Spleen (tissue), 11 donors: ENCODE data around the gene MERTK. TPM values are rescaled to one million over a fixed set of nuclear protein-coding genes. Genes with fewer than 3 reads are reported as not detected.

ENCODE experiments used
- DNase-seq: peaks from one replicate; pipeline ENCODE4 v3.0.0-alpha.2; 2020
- H3K27ac ChIP-seq, 8 donors: fragments of 200-600 bp; sonication (generic) in 7 of 8; 1 replicate in 4 of 8; 2 replicates in 4 of 8; pipeline versions ENCODE4 v1.5.0 to v1.8.0; 2016 to 2021; ENCODE audit warnings: inconsistent platforms in 4 of 8, mild to moderate bottlenecking in 4 of 8, moderate library complexity in 1 of 8
- H3K27me3 ChIP-seq, 7 donors: fragments of 200-600 bp; sonication (generic) in 6 of 7; replicated peaks in 1 of 7; 1 replicate in 4 of 7; 2 replicates in 3 of 7; pipeline versions ENCODE4 v1.5.0 to v1.8.0; 2016 to 2021; ENCODE audit warnings: inconsistent platforms in 3 of 7, mild to moderate bottlenecking in 1 of 7
- H3K36me3 ChIP-seq, 6 donors: fragments of 200-600 bp; sonication (generic) in 5 of 6; 1 replicate in 4 of 6; 2 replicates in 2 of 6; pipeline versions ENCODE4 v1.5.0 to v1.8.0; 2016 to 2021; ENCODE audit warnings: inconsistent platforms in 2 of 6
- H3K4me1 ChIP-seq, 6 donors: fragments of 200-600 bp; sonication (generic) in 5 of 6; 1 replicate in 3 of 6; 2 replicates in 3 of 6; pipeline versions ENCODE4 v1.5.0 to v1.8.0; 2016 to 2021; ENCODE audit warnings: inconsistent platforms in 3 of 6
- H3K4me3 ChIP-seq, 8 donors: fragments of 200-600 bp; sonication (generic) in 7 of 8; 1 replicate in 4 of 8; 2 replicates in 4 of 8; pipeline versions ENCODE4 v1.5.0 to v1.8.0; 2016 to 2021; ENCODE audit warnings: inconsistent platforms in 4 of 8, mild to moderate bottlenecking in 4 of 8, moderate library complexity in 2 of 8
- H3K9me3 ChIP-seq, 8 donors: fragments of 200-600 bp; sonication (generic) in 7 of 8; 1 replicate in 4 of 8; 2 replicates in 4 of 8; pipeline versions ENCODE4 v1.5.0 to v1.8.0; 2016 to 2021; ENCODE audit warnings: inconsistent platforms in 4 of 8
- POLR2A ChIP-seq, 3 donors: fragments of 450-650 bp; IDR thresholded peaks; one replicate each; pipeline ENCODE4 v1.5.1; 2017; ENCODE audit warnings: antibody characterized with exemption in 3 of 3, mild to moderate bottlenecking in 1 of 3
- POLR2AphosphoS5 ChIP-seq, 3 donors: sonication (generic); formaldehyde crosslinking; IDR thresholded peaks; one replicate each; pipeline ENCODE4 v1.5.1; 2017; ENCODE audit warnings: antibody characterized with exemption in 3 of 3
- WGBS, 5 donors: extraction: QIAGEN DNeasy Blood & Tissue Kit in 3 of 5; methylation state at CpG; one replicate each; pipeline versions ENCODE4 v1.1.5 to v1.1.7; 2013 to 2018; 5-methylcytosine and 5-hydroxymethylcytosine counted together
- intact Hi-C: fragments of 100-400 bp; cut with DNase I; formaldehyde crosslinking; loops from one replicate; pipeline ENCODE4 v1.15.0; 2023; ENCODE audit warnings: low total_unique reads
- polyA plus RNA-seq, 3 donors: library from polyadenylated mRNA; stranded (reverse); fragments of 200-250 nt; gene quantifications; one replicate each; pipeline ENCODE4 v1.2.1, GENCODE V29; 2013
- total RNA-seq, 7 donors: library from RNA; depleted of rRNA in 3 of 7; stranded (reverse); fragments of >200 nt in 3 of 7; fragmentation: NEBNext Ultra II Directional in 4 of 7; extraction: Animal tissue kit (Norgen Biotek cat#: 25700) in 4 of 7; gene quantifications; one replicate each; pipeline versions ENCODE4 v1.1.0 to v1.2.1, GENCODE V29; 2016 to 2021
- TF ChIP-seq, protein P1 (sequence below), 11 experiments: fragments of 200-600 bp in 7 of 11; fragments of 450-650 bp in 4 of 11; sonication (generic) in 4 of 11; IDR thresholded peaks in 8 of 11; conservative IDR thresholded peaks in 3 of 11; 1 replicate in 7 of 11; 2 replicates in 4 of 11; pipeline versions ENCODE4 v1.4.0 to v1.8.0; 2016 to 2021; ENCODE audit warnings: antibody characterized with exemption in 11 of 11, inconsistent platforms in 4 of 11, mild to moderate bottlenecking in 1 of 11
- donor health status: healthy with polysubstance abuse.
- donor health status: DM: no; HTN: no; CAD: no; lungs with moderate emphysema.
- donor health status: DM: no; HTN: no; CAD: no.
- donor health status: Bipolar disorder and iron deficiency.
- donor health status: healthy.
- donor health status: DM: no; HTN: no; CAD: no.
- donor health status: DM: yes; HTN: yes; CAD: no.

MERTK gene
- total and polyA plus RNA-seq, 10 donors = 6.9 to 127 (median 49.7) TPM

DNA sequence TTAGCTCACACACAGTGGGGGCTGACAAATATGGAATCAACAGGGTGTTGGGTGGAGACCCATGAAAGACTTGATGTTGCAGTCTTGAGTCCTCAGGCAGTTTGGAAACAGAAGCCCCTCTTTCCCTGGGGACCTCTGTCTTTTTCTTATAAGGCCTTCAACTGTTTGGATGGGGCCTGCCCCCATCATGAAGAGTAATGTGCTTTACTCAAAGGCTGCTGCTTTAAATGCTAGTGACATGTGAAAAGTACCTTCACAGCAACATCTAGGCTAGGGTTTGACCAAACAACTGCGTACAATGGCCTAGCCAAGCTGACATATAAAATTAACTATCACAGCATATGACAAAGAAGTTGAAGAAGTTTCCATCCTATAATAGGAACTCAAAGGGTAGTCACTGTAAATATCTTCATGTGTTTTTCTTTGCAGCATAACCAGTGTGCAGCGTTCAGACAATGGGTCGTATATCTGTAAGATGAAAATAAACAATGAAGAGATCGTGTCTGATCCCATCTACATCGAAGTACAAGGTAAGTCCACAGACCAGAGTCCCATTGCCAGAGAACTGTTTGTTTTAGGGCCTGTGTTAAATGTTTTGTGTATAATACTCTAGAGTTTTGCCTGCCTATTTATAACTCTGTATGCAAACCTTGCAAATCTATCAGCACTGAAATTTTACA is 46.3 kb downstream of the MERTK start:
- no peaks in the 10 kb centered on the region for H3K9me3 ChIP-seq
- H3K27me3 ChIP-seq = no peaks in the 10 kb centered on the region
- peaks cover 0 to 43% (median 0%) of the 10 kb centered on the region in 6 donors for H3K36me3 ChIP-seq
- no peak overlapping the region for H3K27ac ChIP-seq
- TF ChIP-seq, protein P1, sequence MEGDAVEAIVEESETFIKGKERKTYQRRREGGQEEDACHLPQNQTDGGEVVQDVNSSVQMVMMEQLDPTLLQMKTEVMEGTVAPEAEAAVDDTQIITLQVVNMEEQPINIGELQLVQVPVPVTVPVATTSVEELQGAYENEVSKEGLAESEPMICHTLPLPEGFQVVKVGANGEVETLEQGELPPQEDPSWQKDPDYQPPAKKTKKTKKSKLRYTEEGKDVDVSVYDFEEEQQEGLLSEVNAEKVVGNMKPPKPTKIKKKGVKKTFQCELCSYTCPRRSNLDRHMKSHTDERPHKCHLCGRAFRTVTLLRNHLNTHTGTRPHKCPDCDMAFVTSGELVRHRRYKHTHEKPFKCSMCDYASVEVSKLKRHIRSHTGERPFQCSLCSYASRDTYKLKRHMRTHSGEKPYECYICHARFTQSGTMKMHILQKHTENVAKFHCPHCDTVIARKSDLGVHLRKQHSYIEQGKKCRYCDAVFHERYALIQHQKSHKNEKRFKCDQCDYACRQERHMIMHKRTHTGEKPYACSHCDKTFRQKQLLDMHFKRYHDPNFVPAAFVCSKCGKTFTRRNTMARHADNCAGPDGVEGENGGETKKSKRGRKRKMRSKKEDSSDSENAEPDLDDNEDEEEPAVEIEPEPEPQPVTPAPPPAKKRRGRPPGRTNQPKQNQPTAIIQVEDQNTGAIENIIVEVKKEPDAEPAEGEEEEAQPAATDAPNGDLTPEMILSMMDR (IDR thresholded peaks at IDR 0.05 in 8 of 11, conservative IDR thresholded peaks at IDR 0.05 in 3 of 11) = no peak
- TF ChIP-seq POLR2A (IDR thresholded peaks at IDR 0.05) (no peak), POLR2AphosphoS5 (IDR thresholded peaks at IDR 0.05) (no peak)
- peaks cover 0 to 18% (median 0%) of the 10 kb centered on the region in 6 donors for H3K4me1 ChIP-seq
- no peak for DNase-seq
- intact Hi-C loops = no loop called here
- no peak overlapping the region for H3K4me3 ChIP-seq
- 92 to 96% (median 94%) methylated on average over 5 of the region's 5 CpGs for WGBS, 5 donors

DNA sequence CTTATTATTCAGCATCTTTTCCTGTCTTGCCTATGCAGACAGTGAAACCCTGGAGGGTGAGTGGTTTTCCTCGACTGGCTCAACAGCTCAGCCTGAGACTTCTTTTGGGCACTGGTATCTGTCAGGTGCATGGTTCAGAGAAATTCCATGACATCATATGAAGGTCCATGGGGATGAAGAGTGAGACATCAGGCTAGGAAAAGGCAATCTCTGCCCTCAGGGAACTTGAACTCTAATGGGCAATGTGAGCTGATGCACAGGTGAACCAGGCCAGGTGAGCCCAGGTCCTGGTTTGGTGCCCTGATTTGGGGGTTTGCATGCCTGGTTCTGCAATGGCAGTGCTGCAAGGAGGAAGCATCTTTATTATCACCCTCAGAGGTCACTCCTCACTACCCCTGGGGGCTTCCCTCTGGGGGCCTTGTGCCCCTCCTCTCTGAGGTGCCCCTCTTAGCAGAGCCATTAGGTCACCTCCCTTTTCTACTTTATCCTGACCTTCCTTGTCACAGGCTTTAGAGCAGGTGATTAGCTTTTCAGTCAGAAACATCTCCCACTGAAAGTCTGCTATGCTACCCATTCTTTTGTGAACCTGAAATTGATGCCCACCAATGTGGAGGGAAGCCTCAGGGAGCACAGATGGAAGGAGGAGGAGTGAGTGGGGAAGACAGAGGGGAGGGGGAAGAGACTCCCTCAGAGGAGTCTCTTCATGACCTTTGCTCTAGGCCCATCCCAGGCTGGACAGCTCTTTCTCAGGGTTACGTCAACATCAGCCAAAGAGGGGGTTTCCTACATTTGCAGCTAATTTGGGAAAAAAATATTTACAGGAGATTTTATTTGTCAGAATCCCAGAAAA is 47.3 kb downstream of the MERTK start:
- WGBS, 5 donors = 71 to 80% (median 77%) methylated on average over 2 of the region's 2 CpGs
- intact Hi-C loops = no loop called here
- Histone ChIP-seq H3K9me3 (no peaks in the 10 kb centered on the region), H3K27ac (peak overlapping the region in 3 of 8 donors; percentile 17 to 47 (median 30)), H3K36me3 (peaks cover 0 to 48% (median 0%) of the 10 kb centered on the region in 6 donors), H3K27me3 (no peaks in the 10 kb centered on the region), H3K4me1 (peaks cover 0 to 18% (median 0%) of the 10 kb centered on the region in 6 donors), H3K4me3 (no peak overlapping the region)
- no peak for DNase-seq
- TF ChIP-seq, protein P1 (IDR thresholded peaks at IDR 0.05 in 8 of 11, conservative IDR thresholded peaks at IDR 0.05 in 3 of 11) = no peak
- TF ChIP-seq POLR2AphosphoS5 (IDR thresholded peaks at IDR 0.05) = peak in 1 of 3 donors; percentile 7
- TF ChIP-seq POLR2A (IDR thresholded peaks at IDR 0.05) = no peak

DNA sequence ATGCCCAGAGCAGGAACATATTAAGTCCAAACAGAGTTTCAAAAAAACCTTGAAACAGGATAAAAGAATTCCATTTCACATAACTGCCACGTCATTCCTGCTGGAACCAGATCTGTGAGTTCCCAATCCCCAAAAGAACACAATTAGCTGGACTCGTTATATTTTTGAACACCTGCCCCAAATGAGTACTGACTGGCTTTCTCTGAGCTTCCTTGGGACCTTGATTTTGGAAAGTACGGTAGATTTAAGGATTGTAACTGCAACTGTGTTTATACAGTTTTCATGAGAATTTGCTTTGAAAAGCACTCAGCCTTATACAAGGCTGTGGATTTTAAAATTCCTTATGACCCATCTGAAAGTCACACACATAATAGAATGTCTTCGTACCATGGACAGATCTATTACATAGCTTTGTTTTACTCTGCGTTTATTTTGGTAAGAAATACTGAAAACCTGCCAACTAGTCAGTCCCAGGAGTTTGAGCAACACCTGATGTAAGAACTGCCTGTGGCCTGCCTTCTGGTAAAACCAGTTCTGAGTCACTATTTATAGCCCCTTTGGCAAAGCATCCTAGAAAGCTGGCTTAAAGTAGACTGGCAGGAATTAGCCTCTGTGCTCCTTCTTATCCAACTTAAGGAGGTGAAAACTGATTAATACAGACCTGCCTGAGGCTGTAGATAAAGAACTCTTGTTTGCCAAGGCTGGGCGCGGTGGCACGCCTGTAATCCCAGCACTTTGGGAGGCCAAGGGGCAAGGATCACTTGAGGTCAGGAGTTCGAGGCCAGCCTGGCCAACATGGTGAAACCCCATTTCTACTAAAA is 48.1 kb downstream of the MERTK start:
- intact Hi-C loops = no loop called here
- DNase-seq = no peak
- no peaks in the 10 kb centered on the region for H3K27me3 ChIP-seq
- H3K36me3 ChIP-seq = peaks cover 0 to 48% (median 0%) of the 10 kb centered on the region in 6 donors
- TF ChIP-seq POLR2AphosphoS5 (IDR thresholded peaks at IDR 0.05) (no peak), POLR2A (IDR thresholded peaks at IDR 0.05) (no peak)
- TF ChIP-seq, protein P1 (IDR thresholded peaks at IDR 0.05 in 8 of 11, conservative IDR thresholded peaks at IDR 0.05 in 3 of 11) = no peak
- H3K9me3 ChIP-seq = no peaks in the 10 kb centered on the region
- H3K27ac ChIP-seq = peak overlapping the region in 4 of 8 donors; percentile 17 to 47 (median 26)
- 71 to 83% (median 74%) methylated on average over 9 of the region's 9 CpGs for WGBS, 5 donors
- peaks cover 0 to 18% (median 0%) of the 10 kb centered on the region in 6 donors for H3K4me1 ChIP-seq
- H3K4me3 ChIP-seq = no peak overlapping the region
